GM06990 (cell line): ENCODE measurements around the gene CELSR1.

ENCODE experiments used
- DNase-seq: peaks from one replicate; pipeline ENCODE4 v3.0.0-alpha.2; 2011; ENCODE audit not compliant: insufficient read length; ENCODE audit errors: extremely low read depth
- H3K27me3 ChIP-seq: replicated peaks from 2 replicates; pipeline ENCODE4 v1.6.0; 2011; ENCODE audit warnings: low read length; ENCODE audit not compliant: control insufficient read depth, insufficient read depth
- H3K36me3 ChIP-seq: 2 replicates; pipeline ENCODE4 v1.5.1; 2011; ENCODE audit warnings: low read length; ENCODE audit not compliant: control insufficient read depth, insufficient read depth
- H3K4me3 ChIP-seq: replicated peaks from 2 replicates; pipeline ENCODE4 v1.5.1; 2011; ENCODE audit warnings: low read depth, mild to moderate bottlenecking, control low read depth, low read length
- TF ChIP-seq, protein P1 (sequence below): IDR thresholded peaks from 2 replicates; pipeline ENCODE4 v1.5.1; 2011; ENCODE audit warnings: low read length, control low read depth, mild to moderate bottlenecking, inconsistent platforms; ENCODE audit not compliant: insufficient read depth, poor library complexity, severe bottlenecking

Gene CELSR1

DNA sequence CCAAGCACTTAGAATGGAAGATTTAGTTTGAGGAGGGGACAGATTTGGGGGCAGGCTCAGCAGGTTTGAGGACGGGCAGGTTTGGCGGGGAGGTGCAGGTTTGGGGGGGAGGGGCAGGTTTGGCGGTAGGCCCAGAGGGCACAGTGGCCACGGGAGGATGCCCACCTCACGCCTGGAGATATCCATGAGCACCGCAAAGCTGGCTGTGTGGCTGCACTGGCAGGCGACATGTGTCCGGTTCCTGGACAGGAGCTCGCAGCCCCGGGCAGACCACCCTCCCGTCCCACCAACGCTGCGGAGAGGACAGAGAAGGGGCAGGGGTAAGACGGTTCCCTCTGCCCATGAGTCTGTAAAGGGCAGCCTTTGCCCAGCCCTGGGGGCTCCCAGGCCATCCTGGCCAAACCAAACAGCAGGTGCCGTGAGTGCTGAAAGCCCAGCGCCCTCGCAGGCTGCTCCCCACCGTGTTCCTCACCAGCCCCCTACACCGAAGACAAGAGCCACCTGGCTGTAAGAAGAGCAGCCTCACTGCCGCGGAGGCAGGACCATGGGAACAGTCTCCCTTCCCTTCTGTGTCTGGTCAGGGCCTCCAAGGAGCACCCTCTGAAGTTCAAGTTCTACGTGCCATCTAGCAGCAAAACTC lies 158.9 kb downstream of the CELSR1 start:
- no peaks in the 10 kb centered on the region for H3K36me3 ChIP-seq
- TF ChIP-seq, protein P1, sequence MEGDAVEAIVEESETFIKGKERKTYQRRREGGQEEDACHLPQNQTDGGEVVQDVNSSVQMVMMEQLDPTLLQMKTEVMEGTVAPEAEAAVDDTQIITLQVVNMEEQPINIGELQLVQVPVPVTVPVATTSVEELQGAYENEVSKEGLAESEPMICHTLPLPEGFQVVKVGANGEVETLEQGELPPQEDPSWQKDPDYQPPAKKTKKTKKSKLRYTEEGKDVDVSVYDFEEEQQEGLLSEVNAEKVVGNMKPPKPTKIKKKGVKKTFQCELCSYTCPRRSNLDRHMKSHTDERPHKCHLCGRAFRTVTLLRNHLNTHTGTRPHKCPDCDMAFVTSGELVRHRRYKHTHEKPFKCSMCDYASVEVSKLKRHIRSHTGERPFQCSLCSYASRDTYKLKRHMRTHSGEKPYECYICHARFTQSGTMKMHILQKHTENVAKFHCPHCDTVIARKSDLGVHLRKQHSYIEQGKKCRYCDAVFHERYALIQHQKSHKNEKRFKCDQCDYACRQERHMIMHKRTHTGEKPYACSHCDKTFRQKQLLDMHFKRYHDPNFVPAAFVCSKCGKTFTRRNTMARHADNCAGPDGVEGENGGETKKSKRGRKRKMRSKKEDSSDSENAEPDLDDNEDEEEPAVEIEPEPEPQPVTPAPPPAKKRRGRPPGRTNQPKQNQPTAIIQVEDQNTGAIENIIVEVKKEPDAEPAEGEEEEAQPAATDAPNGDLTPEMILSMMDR, result no peak
- H3K27me3 ChIP-seq, result no peaks in the 10 kb centered on the region
- no peak for DNase-seq
- H3K4me3 ChIP-seq, result no peak overlapping the region

DNA sequence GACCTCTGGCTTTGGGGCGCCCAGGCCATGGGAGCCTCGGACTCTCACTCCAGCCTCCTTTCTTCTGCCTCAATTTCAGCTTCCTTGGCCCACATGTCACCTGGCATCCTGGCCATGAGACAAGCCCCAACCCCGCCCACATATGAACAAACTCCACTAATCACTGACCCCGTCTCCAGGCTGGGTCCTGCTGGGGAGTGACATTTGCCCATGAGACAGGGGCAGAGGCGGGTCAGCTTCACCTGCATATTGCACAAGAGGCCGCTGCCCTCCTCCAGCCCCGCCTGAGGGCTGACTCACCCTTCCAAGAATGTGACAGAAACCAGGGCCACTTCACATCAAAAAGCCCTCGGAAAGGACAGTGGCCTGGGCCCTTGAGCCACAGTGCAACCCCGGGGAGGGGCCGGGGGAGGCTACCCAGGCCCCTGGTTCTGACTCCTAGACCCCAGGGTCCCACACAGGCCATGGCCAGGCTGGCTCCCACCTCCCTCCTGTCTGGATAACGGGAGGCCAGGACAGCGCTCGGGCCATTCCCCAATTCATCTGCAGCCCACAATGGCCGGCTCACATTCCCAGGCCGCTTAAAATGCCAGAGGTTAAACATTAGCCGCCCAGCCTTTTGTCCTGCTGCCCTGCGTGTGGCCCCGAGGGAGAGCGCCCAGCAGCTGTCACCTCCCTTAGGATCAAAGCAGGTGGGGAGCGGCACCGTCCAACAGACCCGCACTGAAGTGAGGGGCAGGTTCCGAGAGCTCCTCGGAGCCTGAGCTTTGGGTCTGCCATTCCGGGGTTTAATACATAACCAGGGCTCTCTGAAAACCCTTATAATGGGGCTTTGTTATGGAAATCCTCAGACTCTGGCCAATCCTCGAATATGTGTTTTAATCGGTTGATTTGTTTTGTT lies 159.6 kb downstream of the CELSR1 start:
- no peaks in the 10 kb centered on the region; the same call in 1 of the 2 replicates for H3K27me3 ChIP-seq
- no peaks in the 10 kb centered on the region for H3K36me3 ChIP-seq
- no peak overlapping the region for H3K4me3 ChIP-seq
- peak; percentile 0 for DNase-seq
- TF ChIP-seq, protein P1, result no peak

DNA sequence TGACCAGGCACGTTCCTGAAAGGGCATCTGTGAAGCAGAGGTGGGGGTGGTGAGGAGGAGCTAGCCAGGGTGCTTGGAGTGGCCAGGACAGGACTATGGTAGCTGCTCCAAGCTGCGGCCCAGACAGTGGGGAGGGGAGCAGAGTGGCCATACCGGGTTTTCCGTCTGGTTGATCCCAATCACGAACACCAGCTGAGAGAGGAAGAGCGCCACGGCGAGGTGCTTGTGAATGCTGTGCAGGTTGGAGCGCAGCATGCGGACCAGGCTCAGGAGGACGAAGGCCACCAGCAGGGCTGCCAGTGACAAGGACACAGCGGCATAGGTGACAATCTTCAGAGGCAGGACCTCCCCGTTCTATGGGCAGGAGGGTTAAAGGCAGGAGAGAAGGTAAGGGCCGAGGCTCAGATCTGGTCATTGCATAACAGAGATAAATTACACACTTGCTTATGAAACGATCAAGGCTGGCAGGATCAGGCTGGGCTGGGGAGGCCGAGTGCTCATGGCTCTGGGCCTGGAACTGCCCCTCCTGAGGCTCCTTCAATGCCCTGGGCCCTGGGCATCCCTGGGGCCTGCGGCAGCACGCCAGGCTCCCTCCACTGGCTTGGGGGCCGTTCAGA lies 160.4 kb downstream of the CELSR1 start:
- Histone ChIP-seq H3K36me3 (no peaks in the 10 kb centered on the region), H3K4me3 (no peak overlapping the region), H3K27me3 (no peaks in the 10 kb centered on the region; the same call in 1 of the 2 replicates)
- DNase-seq, result no peak
- TF ChIP-seq, protein P1, result no peak

DNA sequence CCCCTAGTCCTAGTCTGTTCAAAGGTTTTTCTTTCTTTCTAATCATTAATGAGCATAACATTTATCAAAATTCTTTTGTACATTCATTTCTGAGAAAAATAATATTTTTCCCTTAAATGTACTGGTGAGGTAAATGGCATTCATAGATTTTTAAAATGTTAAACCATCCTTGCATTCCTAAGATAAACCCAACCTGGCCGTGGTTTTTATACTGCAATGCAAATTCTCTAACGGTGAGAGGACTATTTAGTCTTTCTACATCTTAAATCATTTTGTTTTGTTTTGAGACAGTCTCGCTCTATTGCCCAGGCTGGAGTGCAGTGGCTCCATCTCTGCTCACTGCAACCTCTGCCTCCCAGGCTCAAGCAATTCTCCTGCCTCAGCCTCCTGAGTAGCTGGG lies 161.3 kb downstream of the CELSR1 start:
- TF ChIP-seq, protein P1, result no peak
- no peaks in the 10 kb centered on the region for H3K36me3 ChIP-seq
- no peaks in the 10 kb centered on the region; the same call in 1 of the 2 replicates for H3K27me3 ChIP-seq
- DNase-seq, result no peak
- no peak overlapping the region for H3K4me3 ChIP-seq

DNA sequence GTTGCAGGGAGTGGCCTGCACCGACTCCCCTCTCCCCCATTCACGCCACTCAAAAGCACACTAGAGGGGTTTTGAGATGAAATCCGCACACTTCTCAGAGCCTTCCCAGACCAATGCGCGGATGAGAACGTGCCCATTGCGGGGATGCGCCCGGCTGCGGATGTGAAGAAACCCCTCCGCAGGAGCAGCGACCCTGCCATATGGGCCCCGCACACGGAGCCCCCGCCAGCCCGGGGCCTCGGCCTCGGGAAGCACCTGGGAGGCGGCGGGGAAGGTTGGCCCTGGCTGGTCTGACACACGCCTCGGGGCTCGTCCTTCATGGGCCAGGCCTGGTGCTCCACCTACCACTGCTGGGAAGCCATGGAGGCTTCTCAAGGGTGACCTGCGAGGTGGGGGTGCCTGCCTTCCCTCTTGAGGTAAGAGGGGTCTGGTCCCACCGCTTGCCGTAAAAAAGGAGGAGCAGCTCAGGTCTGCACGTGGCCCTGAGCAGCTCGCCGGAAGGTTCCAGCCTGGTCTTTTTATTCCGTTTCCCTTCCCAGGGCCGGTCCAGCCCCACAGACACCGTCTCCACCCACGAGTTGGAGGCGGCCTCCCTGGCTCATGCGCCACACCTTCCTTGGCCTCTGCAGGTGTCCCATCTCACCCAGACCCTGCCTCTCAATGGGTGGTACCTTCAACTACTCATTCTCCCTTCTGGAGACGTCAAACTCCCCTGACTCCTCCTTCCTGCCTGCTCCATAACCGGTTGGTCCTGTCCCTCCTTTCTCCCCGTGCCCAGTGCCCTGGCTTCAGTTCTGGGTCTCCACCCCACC lies 162.6 kb downstream of the CELSR1 start:
- TF ChIP-seq, protein P1, result no peak
- no peaks in the 10 kb centered on the region; the same call in 1 of the 2 replicates for H3K27me3 ChIP-seq
- no peak for DNase-seq
- no peak overlapping the region for H3K4me3 ChIP-seq
- no peaks in the 10 kb centered on the region for H3K36me3 ChIP-seq
